Astrocyte (in vitro differentiated cells and primary cell): ENCODE measurements around the gene PFKFB4. TPM values are rescaled to one million over a fixed set of nuclear protein-coding genes. Genes with fewer than 3 reads are reported as not detected.

ENCODE experiments used
- DNase-seq: peaks from one replicate; pipeline ENCODE4 v3.0.0-alpha.2; 2010; ENCODE audit warnings: low read depth
- FAIRE-seq: peaks from 2 replicates; lab custom pipeline; 2011; peaks lifted over from hg19 to GRCh38; lab: Jason Lieb, UNC
- H2AFZ ChIP-seq: 2 replicates; pipeline ENCODE4 v1.6.0; 2012; ENCODE audit warnings: low read depth, low read length, inconsistent platforms
- H3K27ac ChIP-seq: 2 replicates; pipeline ENCODE4 v1.5.1; 2011; ENCODE audit warnings: low read depth, low read length, inconsistent platforms
- H3K27me3 ChIP-seq: 2 replicates; pipeline ENCODE4 v1.6.0; 2011; ENCODE audit warnings: low read length, inconsistent platforms; ENCODE audit not compliant: insufficient read depth
- H3K36me3 ChIP-seq: 2 replicates; pipeline ENCODE4 v1.5.1; 2011; ENCODE audit warnings: low read length, inconsistent platforms; ENCODE audit not compliant: insufficient read depth
- H3K4me1 ChIP-seq: 2 replicates; pipeline ENCODE4 v1.5.1; 2011; ENCODE audit warnings: low read length, inconsistent platforms; ENCODE audit not compliant: insufficient read depth
- H3K4me2 ChIP-seq: 2 replicates; pipeline ENCODE4 v1.6.0; 2012; ENCODE audit warnings: low read length, inconsistent platforms
- H3K4me3 ChIP-seq: 2 replicates; pipeline ENCODE4 v1.5.1; 2011; ENCODE audit warnings: low read depth, mild to moderate bottlenecking, low read length, inconsistent platforms; ENCODE audit not compliant: insufficient read depth
- H3K79me2 ChIP-seq: 2 replicates; pipeline ENCODE4 v1.6.0; 2012; ENCODE audit warnings: mild to moderate bottlenecking, low read length, inconsistent platforms; ENCODE audit not compliant: insufficient read depth
- H3K9ac ChIP-seq: 2 replicates; pipeline ENCODE4 v1.6.0; 2012; ENCODE audit warnings: mild to moderate bottlenecking, low read length, inconsistent platforms
- H3K9me3 ChIP-seq: 2 replicates; pipeline ENCODE4 v1.5.1; 2012; ENCODE audit warnings: low read depth, mild to moderate bottlenecking, low read length, inconsistent platforms; ENCODE audit not compliant: insufficient read depth
- H4K20me1 ChIP-seq: 2 replicates; pipeline ENCODE4 v1.6.0; 2012; ENCODE audit warnings: low read length, inconsistent platforms; ENCODE audit not compliant: insufficient read depth
- H3K27ac Mint-ChIP-seq: one replicate; pipeline ENCODE4 v1.8.0; 2021; ENCODE audit warnings: mild to moderate bottlenecking, mixed read lengths; ENCODE audit not compliant: unreplicated experiment
- H3K27me3 Mint-ChIP-seq: one replicate; pipeline ENCODE4 v1.8.0; 2021; ENCODE audit warnings: low read depth, mixed read lengths; ENCODE audit not compliant: unreplicated experiment
- H3K36me3 Mint-ChIP-seq: one replicate; pipeline ENCODE4 v1.8.0; 2021; ENCODE audit warnings: low read depth, mixed read lengths; ENCODE audit not compliant: unreplicated experiment
- H3K4me1 Mint-ChIP-seq: one replicate; pipeline ENCODE4 v1.8.0; 2021; ENCODE audit warnings: low read depth, mixed read lengths; ENCODE audit not compliant: unreplicated experiment
- H3K4me3 Mint-ChIP-seq: one replicate; pipeline ENCODE4 v1.8.0; 2021; ENCODE audit warnings: mild to moderate bottlenecking, moderate library complexity, mixed read lengths; ENCODE audit not compliant: unreplicated experiment
- H3K9me3 Mint-ChIP-seq: one replicate; pipeline ENCODE4 v1.8.0; 2021; ENCODE audit warnings: mild to moderate bottlenecking, mixed read lengths; ENCODE audit not compliant: unreplicated experiment
- CTCF ChIP-seq: IDR thresholded peaks from 2 replicates; pipeline ENCODE4 v1.5.1; 2011; ENCODE audit warnings: low read depth, mild to moderate bottlenecking, inconsistent platforms, low read length, moderate library complexity; ENCODE audit not compliant: insufficient read depth
- EZH2 ChIP-seq: IDR thresholded peaks from 2 replicates; pipeline ENCODE4 v1.6.1; 2012; ENCODE audit warnings: mild to moderate bottlenecking, low read length, inconsistent platforms; ENCODE audit not compliant: insufficient read depth
- total RNA-seq: library from RNA; stranded (reverse); gene quantifications from 2 replicates; pipeline ENCODE4 v1.2.1, GENCODE V29; 2021

The PFKFB4 gene
- total RNA-seq, 1 donor from 2014 or later, result 27.8 TPM

GRCh38 chr3:48599077-48599501 is 42.5 kb upstream of the PFKFB4 start:
- peak overlapping the region; percentile 79 for H3K9ac ChIP-seq
- no peak for TF ChIP-seq CTCF
- TF ChIP-seq EZH2, result no peak
- DNase-seq (no peak), FAIRE-seq (no peak)
- peaks cover 16% of the 10 kb centered on the region for H3K36me3 Mint-ChIP-seq
- H3K9me3 Mint-ChIP-seq, result no peaks in the 10 kb centered on the region
- no peaks in the 10 kb centered on the region for H3K9me3 ChIP-seq
- H3K79me2 ChIP-seq, result peaks cover 16% of the 10 kb centered on the region
- H3K4me2 ChIP-seq, result peak overlapping the region; percentile 74
- peaks cover 48% of the 10 kb centered on the region for H3K4me1 Mint-ChIP-seq
- H3K4me1 ChIP-seq, result peaks cover 60% of the 10 kb centered on the region
- H3K4me3 ChIP-seq, result peak overlapping the region; percentile 26
- no peaks in the 10 kb centered on the region for H3K27me3 Mint-ChIP-seq
- no peak overlapping the region for H3K4me3 Mint-ChIP-seq
- peak overlapping the region; percentile 92 for H3K27ac ChIP-seq
- peaks cover 12% of the 10 kb centered on the region for H4K20me1 ChIP-seq
- peaks cover 37% of the 10 kb centered on the region for H3K36me3 ChIP-seq
- H2AFZ ChIP-seq, result no peak overlapping the region
- H3K27ac Mint-ChIP-seq, result peak overlapping the region; percentile 89
- H3K27me3 ChIP-seq, result no peaks in the 10 kb centered on the region

- Mint-ChIP-seq H3K4me1 (peaks cover 48% of the 10 kb centered on the region), H3K27me3 (no peaks in the 10 kb centered on the region), H3K36me3 (peaks cover 16% of the 10 kb centered on the region), H3K27ac (peak overlapping the region; percentile 89), H3K4me3 (no peak overlapping the region), H3K9me3 (no peaks in the 10 kb centered on the region)
- peaks cover 12% of the 10 kb centered on the region for H4K20me1 ChIP-seq
- peak overlapping the region; percentile 92 for H3K27ac ChIP-seq
- peak overlapping the region; percentile 26 for H3K4me3 ChIP-seq
- DNase-seq (peak; percentile 74), FAIRE-seq (peak; percentile 93)
- H2AFZ ChIP-seq, result no peak overlapping the region
- peak overlapping the region; percentile 74 for H3K4me2 ChIP-seq
- peak overlapping the region; percentile 79 for H3K9ac ChIP-seq
- peaks cover 65% of the 10 kb centered on the region for H3K4me1 ChIP-seq
- H3K36me3 ChIP-seq, result peaks cover 32% of the 10 kb centered on the region
- H3K27me3 ChIP-seq, result no peaks in the 10 kb centered on the region
- peaks cover 21% of the 10 kb centered on the region for H3K79me2 ChIP-seq
- TF ChIP-seq CTCF (no peak), EZH2 (no peak)
- no peaks in the 10 kb centered on the region for H3K9me3 ChIP-seq
Observed at GRCh38 chr3:48598323-48599076, 41.9 kb upstream of the PFKFB4 start.

- Mint-ChIP-seq H3K27ac (peak overlapping the region; percentile 89), H3K27me3 (no peaks in the 10 kb centered on the region), H3K9me3 (peaks cover 2% of the 10 kb centered on the region), H3K4me1 (peaks cover 48% of the 10 kb centered on the region), H3K4me3 (no peak overlapping the region), H3K36me3 (peaks cover 22% of the 10 kb centered on the region)
- H3K36me3 ChIP-seq, result peaks cover 23% of the 10 kb centered on the region
- peak overlapping the region; percentile 92 for H3K27ac ChIP-seq
- H3K4me2 ChIP-seq, result peak overlapping the region; percentile 74
- no peak overlapping the region for H2AFZ ChIP-seq
- peaks cover 9% of the 10 kb centered on the region for H4K20me1 ChIP-seq
- peaks cover 32% of the 10 kb centered on the region for H3K79me2 ChIP-seq
- peaks cover 75% of the 10 kb centered on the region for H3K4me1 ChIP-seq
- FAIRE-seq (no peak), DNase-seq (no peak)
- H3K4me3 ChIP-seq, result no peak overlapping the region
- no peaks in the 10 kb centered on the region for H3K27me3 ChIP-seq
- peak overlapping the region; percentile 79 for H3K9ac ChIP-seq
- TF ChIP-seq EZH2, result no peak
- no peak for TF ChIP-seq CTCF
- H3K9me3 ChIP-seq, result no peaks in the 10 kb centered on the region
Observed at GRCh38 chr3:48597408-48597800, 40.8 kb upstream of the PFKFB4 start.
